Measurements from ENCODE around the gene NPHP4.

DNA sequence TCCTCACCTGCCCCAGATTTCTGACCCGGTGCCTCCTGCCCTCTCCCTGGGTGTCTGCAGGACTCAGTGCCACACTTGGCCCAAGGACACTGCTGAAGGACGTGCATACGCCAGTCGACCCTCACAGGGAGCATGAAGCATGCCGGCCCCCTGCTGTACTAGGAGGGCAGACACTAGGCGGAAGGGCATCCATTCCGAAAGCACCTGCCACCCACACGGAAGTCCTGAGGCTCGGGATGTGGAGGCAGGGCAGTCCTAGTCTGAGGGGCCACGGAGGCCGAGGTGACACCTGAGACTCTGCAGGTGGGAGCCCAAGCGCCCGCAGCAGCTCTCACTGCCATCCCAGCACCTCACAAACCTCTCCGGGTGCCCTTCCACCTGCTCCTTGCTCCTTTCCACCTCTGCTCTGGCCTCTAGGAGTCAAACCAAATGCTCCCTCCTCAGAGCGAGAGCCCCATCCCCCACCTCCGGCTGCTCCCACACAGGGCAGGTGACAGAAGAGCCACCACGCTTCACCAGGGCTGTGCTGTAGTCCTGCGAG lies 2.4 kb downstream of the NPHP4 start:
- TF ChIP-seq, protein P1, sequence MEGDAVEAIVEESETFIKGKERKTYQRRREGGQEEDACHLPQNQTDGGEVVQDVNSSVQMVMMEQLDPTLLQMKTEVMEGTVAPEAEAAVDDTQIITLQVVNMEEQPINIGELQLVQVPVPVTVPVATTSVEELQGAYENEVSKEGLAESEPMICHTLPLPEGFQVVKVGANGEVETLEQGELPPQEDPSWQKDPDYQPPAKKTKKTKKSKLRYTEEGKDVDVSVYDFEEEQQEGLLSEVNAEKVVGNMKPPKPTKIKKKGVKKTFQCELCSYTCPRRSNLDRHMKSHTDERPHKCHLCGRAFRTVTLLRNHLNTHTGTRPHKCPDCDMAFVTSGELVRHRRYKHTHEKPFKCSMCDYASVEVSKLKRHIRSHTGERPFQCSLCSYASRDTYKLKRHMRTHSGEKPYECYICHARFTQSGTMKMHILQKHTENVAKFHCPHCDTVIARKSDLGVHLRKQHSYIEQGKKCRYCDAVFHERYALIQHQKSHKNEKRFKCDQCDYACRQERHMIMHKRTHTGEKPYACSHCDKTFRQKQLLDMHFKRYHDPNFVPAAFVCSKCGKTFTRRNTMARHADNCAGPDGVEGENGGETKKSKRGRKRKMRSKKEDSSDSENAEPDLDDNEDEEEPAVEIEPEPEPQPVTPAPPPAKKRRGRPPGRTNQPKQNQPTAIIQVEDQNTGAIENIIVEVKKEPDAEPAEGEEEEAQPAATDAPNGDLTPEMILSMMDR (IDR thresholded peaks at IDR 0.05) = no peak
- no peak for TF ChIP-seq POLR2A (IDR thresholded peaks at IDR 0.05)
